HPDE6-E6E7 (cell line): ENCODE measurements around the gene GANAB.
"Not testable (repeated sequence)": the region's sequence is repeated elsewhere in the genome, so short reads cannot be mapped to it uniquely, and the experiment has no call there.

ENCODE experiments used
- DNase-seq: peaks from one replicate; pipeline ENCODE4 v3.0.0; 2011; ENCODE audit warnings: missing footprints; ENCODE audit errors: extremely low spot score

Gene GANAB

DNA sequence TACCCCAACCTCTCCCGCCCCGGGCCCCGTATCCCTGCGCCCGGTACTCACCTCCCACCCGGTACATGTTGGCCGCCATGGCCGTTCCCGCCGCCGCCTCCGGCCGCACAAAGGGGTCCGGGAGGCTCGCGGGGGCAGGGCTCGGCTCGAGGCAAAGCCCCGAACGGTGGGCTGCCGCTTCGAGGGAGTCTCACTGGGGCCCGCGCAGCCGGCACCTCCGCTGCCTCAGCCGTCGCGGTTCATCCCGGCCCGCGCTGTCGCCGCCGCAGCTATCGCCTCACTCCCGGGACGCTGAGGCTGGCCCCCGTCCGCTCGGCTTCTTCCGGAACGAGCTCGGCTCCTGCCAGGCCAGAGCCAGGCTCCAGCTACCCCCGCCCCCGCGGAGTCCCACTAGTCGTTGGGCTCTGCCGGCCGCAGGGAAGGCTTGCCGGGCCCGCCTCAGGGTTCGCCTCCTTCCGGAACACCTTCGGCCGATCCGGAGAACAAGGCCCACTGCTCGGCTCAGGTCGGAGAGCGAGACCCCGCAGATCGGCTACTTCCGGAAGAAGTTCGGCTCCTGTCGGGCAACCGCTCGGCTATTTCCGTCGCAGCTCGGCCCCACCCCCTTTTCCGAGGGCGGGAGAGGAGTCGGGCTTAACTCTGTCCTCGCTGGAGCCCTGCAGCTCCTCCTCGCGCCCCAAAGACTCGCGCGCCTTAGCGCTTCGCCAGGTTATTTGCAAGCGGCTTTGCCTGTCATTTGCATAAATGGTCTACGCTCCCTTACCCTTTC is 44.9 kb downstream of the GANAB start, which contains the start of gene MTA2:
TSS of gene MTA2 (minus strand) at position 494 of the 769 bp plus-strand sequence. CDS start at position 79, 415 bp downstream.
- peak; percentile 83 for DNase-seq

DNA sequence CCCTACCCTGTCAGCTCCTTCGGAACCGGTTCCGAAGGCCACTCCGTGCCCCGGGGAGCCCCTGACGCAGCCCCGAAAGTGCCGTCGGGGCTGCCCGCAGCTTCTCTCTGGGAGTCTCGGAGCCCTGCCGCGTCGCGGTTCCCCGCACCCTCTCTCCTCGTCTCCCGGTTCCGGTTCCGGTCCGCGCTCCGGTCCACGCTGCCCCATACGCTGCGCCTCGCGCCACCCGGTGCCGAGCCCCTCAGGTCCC is 45.4 kb downstream of the GANAB start:
- no peak for DNase-seq

DNA sequence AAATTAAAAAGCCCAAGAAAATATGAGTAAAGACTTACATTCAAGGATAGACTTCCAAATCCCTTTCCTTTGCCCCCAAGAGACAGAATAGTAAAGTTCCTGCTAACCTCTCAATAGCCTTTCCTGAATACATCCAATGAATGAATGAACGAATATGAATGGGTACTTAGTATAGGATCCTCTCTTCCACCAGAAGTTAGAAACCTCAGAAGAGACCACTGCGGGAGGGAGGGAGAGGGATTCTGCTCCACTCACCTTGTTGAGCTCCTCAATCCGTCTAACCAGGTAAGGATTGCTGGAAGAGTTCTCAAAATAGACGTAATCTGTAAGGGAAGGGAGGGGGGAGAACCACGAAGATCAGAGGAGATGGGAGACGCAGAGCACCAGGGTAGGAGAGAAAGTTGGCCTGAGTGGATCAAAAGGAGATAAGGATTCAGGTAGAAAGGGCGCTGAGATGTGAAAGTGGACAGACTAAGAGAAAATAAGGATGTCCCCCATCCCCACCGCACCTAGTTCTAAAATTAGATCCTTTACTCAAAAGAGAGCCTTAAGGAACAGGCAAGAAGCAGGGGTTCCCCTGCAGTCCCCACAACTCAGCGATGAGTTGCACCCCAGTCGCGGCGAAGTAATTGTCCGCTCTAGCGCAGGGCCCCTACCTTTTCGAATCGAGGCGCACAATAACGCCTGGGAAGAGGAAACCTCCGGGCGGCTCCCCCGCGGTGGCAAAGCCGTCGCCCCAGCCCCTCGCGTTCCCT is 45.9 kb downstream of the GANAB start:
- DNase-seq = no peak

DNA sequence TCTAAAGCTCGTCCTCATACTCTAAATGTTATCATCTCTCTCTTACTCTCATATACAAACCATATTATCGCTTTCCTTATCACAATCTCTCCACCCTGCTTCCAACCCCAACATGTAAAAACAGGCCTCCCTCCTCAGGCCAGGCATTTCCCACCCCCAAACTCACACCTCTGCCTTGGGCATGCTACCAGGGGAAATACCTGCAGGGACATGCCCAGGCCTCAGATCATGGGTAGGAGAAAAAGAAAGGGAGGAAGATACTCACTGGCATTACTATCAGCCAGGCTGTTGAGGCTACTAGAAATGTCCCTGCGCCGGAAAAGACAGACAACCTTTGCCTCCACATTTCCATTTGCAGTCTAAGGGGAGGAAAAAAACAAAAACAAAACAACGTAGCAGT is 46.5 kb downstream of the GANAB start:
- DNase-seq = peak; percentile 79

DNA sequence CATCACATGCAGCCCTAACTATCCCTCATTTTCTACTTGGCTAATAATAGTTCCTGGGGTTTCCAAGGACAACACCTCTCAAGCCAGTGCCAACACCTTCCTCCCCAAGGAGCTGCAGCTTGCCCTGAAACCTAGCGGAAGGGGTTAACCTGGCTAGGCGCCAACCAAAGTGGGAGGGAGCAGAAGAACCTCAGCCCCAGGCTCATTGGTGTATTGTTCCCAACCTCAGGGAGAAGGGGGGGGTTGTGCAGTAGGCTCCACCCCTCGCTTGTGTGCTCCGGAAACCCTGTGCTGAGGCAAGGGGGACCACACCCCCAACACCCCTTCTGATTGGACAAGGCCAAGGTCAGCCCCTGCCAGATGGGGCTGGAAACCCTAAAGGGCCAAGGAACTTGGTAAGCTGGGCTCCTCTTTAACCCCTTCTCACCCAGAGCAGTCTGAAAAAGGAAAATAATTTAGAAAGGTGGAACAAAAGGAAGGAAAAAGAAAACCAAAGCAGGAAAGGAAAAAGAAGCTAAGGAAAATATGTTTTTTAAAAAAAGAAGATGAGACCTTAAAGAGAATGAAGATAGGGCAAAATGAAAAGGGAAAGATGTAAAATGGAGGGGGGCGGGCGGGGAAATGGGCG is 47.2 kb downstream of the GANAB start:
- DNase-seq = peak; percentile 88

DNA sequence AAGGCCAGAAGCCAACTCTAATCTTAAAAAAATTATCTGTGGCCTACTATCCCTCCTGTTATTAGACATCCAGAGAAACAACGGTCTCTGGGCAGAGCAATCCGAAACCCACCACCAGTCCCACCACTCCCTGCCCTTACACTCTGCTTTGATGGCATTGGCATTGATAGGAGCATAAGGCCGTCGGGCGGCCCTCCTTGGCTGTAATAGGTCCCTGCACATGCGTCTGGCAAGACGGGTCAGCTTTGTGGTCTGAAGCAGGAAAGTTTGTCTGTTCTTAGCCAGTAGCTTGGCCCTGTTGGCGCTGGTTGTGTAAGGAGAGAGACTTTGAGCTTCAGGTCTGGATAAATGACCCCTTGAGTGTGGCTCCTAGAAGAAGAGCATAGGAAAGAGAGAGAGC is 51.3 kb downstream of the GANAB start:
- no peak for DNase-seq

DNA sequence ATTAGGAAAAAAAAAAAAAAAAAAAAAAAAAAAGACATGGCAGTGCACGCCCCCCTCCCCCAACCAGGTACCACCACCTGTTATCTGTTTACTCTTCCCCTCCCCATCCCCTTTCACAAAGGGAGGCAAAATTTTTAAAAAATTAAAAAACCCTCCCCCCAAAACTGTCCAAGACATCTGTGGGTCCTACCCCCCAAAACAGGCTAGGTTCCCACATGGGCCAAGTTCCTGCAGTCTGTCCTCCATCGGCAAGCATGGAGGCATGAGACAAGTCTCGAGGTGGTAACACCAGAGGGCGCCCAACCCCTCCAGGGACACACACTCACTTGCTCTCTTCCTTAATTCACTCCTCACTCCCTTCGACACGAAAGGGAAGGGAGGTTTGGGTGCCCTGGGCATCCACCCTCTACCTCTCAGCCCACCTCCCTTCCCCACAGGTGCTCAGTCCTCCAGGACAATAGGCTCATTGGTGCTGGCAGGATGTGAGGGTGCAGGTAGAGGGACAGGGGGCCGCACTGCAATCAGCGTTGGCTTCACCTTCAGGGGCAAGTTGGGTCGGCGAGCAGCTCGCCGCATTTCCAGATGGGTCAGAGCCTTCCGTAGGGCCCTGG is 52.9 kb downstream of the GANAB start:
- no peak for DNase-seq

DNA sequence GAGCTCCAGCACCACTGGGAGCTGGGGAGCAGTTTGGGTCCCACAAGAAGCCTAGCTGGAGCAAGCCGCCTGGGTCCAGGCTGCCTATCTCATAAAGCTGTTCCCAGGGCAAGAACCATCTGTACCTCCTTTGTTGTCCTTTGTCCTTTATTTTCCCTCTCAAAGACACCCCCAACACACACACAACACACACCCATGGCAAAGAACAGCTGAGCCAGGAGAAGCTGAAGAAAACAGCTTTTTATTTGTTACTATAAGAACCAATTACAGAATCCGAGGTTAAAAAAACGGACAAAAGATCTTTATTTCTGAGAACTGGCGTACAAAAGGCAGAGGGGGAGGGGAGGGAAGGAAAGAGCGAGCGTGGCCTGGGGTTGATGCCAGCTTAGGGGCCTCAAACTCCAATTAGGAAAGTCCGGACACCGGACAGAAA is 53.4 kb downstream of the GANAB start:
- DNase-seq = no peak

DNA sequence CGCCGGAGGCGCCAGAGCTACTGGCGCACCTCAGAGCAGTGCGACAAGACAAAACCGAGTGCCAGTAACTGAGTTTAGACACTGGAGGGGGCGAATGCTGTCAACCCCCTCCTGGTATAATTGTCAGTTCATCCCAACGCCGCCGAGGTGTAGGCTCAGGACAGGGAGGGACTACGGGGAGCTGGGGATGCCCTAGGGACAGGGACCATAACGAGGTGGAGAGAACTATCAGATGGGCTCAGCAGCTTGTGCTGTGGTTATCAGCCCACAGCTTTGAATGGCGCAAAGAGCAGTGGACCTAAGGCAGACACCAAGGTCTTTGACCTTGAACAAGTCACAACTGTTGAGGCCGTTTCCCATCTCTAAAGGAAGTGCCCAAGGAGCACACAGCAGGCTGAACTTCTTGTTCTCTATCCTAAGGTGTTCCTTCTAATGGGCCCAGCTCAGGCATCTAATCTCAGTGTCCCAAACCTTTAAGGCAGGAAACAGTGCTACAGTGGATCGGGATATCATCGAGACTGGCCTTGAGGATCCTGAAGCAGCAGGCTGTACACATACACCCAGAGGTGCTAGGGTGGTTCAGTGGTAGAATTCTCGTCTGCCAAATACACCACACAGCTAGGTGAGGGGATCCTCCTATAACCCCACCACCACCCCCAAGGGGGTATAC is 54.1 kb downstream of the GANAB start:
- DNase-seq = no peak

DNA sequence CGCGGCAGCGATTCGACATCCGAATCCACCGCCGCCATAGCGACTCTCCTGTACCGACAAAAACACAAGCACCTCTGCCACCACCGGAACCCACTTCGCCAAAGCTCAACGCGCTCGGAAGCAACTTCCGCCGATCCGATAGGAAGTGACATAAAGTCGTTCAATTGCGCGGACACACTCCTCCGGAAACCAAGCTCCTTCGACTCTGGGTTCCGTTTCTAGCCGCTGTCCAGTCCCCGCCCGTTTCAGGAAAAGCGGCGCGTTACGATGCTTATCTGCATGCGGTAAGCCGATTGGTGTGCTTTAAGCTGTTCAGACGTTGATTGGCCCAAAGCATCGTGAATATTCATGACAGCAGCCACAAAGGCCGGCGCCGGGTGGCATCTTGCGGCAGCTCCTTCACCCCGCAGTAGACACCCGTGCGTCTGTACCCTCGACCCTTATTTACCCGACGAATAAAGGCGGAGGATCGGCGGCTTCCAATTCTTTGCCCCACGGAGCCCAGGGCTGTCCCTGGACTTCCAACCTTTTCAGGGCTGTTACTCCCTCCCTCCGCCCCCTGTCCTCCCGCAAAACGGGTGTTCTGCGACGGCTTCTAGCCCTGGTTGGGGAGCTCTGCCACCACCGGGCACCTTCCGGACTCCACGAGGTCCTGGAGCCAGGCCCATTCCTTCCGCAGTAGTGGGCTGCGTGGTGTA is 54.8 kb downstream of the GANAB start, which contains the start of gene TUT1:
TSS of gene TUT1 (minus strand) at position 76 of the 698 bp plus-strand sequence. CDS start at position 38, 38 bp downstream.
- DNase-seq = peak; percentile 98

DNA sequence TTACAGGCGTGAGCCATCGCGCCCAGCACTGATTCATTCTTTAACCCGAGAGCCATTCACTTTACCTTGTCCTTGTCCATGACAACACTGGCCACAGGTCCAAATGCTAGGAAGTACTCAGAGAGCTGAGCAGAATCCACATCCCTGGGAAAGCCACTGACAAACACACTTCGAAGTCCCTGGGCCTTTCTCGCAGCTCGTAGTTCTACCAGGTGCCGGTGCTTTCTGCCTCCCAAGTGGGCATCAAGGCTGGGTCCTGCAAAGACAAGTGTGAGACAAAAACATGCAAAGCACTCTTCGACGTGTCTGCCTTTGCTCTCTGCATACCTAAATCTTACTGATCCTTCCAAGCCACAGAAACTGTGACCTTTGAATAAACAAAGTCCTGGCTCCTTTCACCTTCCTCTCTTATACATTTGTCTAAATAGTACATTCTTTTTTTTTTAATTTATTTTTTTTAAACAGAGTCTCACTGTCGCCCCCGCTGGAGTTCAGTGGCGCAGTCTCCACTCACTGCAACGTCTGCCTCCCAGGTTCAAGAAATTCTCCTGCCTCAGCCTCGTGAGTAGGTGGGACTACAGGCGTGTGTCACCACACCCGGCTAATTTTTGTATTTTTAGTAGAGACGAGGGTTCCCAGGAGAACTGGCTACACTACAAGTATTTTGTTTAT is 57.3 kb downstream of the GANAB start:
- no peak for DNase-seq

DNA sequence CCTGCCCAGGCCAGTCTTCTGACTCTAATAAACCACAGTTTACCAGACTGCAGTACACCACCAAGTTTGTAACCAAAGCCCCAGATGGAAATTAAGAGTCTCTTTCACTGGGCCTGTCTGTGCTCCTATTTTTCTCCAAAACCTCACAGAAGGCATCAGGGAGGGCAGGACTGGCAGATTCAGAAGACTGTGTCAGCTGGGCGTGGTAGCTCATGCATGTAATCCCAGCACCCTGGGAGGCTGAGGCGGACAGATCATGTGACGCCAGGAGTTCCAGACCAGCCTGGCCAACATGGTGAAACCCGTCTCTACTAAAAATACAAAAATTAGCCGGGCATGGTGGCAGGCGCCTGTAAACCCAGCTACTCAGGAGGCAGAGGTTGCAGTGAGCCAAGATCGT is 61.1 kb downstream of the GANAB start:
- not testable (repeated sequence) for DNase-seq

DNA sequence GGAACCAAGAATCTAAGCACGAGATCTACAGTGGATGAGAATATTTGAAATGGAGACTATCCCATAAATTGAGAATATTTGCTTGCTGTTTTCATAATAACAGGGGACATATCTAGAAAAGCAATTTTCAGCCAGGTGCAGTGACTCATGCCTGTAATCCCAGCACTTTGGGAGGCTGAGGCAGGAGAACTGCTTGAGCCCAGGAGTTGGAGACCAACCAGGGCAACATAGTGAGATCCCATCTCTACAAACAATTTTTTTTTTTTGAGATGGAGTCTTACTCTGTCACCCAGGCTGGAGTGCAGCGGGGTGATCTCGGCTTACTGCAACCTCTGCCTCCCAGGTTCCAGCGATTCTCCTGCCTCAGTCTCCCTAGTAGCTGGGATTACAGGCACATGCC is 64.7 kb downstream of the GANAB start:
- DNase-seq = not testable (repeated sequence)

DNA sequence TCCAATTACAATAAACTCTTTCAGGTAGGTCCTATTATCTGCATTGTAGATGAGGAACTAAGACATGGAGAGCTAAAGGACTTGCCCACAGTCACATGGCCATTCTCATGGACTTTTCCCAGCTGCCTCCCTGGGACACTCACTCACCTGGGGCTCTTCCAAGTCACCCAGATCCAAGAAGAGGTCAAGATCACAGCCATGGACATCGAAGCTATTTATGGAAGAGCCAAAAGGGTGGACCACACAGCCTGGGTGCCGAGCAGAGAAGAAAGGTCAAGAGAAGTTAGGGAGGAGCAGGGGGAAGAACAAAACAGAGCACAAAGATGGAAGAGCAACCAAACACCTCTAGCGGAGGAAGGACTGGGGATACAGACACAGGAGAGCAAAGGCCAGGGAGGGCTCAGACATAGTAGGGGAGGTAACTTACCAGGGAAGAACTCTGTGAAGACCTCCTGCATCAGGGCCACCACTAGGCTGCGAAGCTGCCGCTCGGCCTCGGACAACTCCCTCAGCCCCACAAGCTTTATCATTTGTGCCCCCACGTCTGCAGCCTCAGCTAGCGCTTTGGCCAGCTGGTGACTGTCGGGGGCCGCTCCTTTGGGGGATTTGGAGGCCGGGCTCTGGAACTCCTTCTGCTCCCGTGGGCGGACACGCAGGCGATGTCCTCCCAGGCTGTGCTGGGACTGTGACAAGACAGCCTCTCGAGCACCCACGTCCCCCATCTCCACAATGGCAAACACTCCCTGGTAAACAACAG is 65.3 kb downstream of the GANAB start:
- DNase-seq = no peak

DNA sequence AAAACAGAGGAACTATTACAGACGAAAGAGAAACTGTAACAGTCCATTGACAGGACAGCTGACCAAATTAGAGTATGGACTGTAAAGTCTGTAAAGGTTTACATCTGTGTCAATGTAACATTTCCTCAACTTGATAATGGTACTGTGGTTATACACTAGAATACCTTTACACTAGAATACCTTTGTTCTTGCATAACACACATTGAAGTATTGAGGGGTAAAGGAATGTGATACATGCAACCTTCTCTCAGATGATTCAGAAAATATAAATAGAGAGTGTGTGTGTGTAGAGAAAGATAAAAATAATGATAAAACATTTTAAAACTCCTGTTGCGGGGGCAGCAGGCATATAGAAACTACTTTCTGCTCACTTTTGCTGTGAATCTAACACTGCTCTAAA is 67.2 kb downstream of the GANAB start:
- DNase-seq = no peak

DNA sequence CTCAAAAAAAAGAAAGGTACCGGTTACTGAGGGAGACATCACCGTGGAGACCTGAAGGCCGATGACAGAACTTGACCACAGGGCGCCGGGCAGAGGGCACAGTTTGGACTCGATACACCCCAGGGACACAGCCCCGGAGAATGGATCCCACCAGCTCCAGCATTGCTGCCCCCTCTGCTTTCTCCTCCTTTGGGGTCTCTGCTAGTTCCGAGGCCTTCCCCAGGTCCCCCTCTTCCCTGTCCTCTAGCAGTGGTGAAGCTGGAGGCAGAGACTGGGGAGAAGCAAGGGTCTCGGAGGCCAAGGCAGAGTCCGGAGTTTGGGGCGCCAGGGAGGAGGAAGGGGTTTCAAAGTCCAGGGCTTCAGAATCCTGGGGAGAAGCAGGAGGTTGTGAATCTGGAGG is 67.9 kb downstream of the GANAB start:
- no peak for DNase-seq

DNA sequence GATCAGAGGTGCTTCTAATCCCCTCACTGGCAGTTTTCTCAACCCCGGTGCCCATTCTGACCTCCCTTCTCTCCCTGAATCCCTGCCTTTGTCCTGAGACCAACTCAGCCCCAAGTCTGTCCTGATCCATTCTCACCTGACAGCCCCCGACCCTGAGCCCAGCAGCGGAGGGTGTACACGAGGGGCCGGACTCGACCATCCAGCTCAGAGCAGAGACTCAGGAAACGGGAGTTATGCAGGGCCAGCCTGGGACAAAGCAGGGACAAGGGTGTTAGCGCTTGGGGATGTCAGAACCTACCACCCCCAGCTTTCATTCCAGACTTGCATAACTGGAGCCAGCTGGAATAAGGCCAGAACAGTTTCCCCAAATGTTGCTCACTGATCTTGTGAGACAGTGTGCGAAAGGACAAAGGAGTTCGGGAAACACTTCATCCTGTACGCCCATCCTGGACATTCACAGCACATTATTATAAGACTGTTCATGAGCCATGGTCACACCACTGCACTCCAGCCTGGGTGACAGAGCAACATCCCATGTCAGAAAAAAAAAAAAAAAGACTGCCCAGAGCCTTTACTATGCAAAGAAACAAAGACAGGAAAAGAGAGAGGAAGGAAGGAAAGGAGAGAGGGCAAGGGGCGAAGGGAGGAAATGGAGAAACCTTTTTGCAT is 69.2 kb downstream of the GANAB start:
- no peak for DNase-seq

DNA sequence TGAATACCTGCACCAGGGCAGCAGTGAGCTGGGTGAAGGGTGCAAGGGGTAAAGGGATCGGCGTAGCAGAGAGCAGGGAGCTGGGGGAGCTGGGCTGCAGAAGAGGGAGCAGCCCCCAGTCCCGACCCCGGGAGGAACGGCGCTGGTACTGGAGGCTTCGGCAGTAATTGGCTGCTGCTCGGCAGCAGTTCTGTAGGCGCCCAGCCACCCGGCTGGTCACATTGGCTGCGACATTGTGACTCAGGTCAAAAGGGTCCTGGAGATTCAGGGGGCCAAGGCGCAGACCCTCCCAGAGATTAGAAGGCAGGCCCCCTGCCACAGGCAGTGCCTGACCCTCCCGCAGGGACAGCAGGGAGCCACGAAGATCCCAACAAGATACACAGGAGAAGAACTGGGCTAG is 70.6 kb downstream of the GANAB start:
- DNase-seq = no peak

DNA sequence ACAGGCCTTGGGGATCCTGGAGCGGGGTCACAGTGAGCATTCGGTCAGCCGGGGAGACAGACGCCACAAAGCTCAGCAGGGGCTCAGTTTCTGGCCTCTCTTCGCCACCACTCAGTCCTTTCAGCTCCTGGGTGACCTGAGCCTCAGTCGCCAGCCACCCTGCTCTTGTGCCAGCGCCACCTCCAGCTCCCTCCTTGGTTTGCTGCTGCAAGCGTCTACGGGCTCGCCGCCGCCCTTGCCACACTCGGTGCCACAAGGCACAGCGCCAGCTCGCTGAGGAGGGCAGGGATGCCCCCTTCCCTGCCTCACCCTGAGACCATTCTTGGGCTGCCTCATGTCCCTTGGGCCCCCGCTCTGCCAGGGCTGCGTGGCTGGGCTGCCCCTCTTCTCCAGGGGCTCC is 71.3 kb downstream of the GANAB start:
- no peak for DNase-seq
